ENCODE data around the gene NUP50.

Gene NUP50

GRCh38 chr22:45211435-45211834, 47.7 kb downstream of the NUP50 start:
- no peak for DNase-seq

- DNase-seq = no peak
Measured at GRCh38 chr22:45211848-45212247, 48.1 kb downstream of the NUP50 start.

- DNase-seq = no peak
Measured at GRCh38 chr22:45212306-45212709, 48.6 kb downstream of the NUP50 start.

GRCh38 chr22:45212992-45213751, 49.4 kb downstream of the NUP50 start:
- DNase-seq = no peak

GRCh38 chr22:45216133-45217003, 52.6 kb downstream of the NUP50 start:
- DNase-seq = no peak

GRCh38 chr22:45217345-45217744, 53.6 kb downstream of the NUP50 start:
- no peak for DNase-seq

GRCh38 chr22:45217806-45218205, 54.1 kb downstream of the NUP50 start:
- no peak for DNase-seq

- DNase-seq = peak; percentile 33
Measured at GRCh38 chr22:45218976-45219375, 55.3 kb downstream of the NUP50 start.

GRCh38 chr22:45221201-45221600, 57.5 kb downstream of the NUP50 start:
- no peak for DNase-seq

- no peak for DNase-seq
Measured at GRCh38 chr22:45223304-45224117, 59.8 kb downstream of the NUP50 start.

GRCh38 chr22:45224331-45224730, 60.6 kb downstream of the NUP50 start:
- no peak for DNase-seq

GRCh38 chr22:45224988-45225731, 61.4 kb downstream of the NUP50 start:
- no peak for DNase-seq

- DNase-seq = no peak
Measured at GRCh38 chr22:45225732-45226502, 62.2 kb downstream of the NUP50 start.

- no peak for DNase-seq
Measured at GRCh38 chr22:45226503-45227186, 62.9 kb downstream of the NUP50 start.

GRCh38 chr22:45227645-45228400, 64.1 kb downstream of the NUP50 start:
- DNase-seq = no peak

GRCh38 chr22:45228401-45228754, 64.7 kb downstream of the NUP50 start:
- DNase-seq = no peak

GRCh38 chr22:45229181-45229580, 65.5 kb downstream of the NUP50 start:
- DNase-seq = no peak

GRCh38 chr22:45230026-45230721, 66.4 kb downstream of the NUP50 start:
- DNase-seq = no peak

GRCh38 chr22:45231293-45231692, 67.6 kb downstream of the NUP50 start:
- DNase-seq = no peak

- DNase-seq = no peak
Measured at GRCh38 chr22:45233386-45233785, 69.7 kb downstream of the NUP50 start.

All from CD4-positive, alpha-beta T cell treated with Interleukin-4 for 4 hours (primary cell).